Activated CD8-positive, alpha-beta T cell treated with anti-CD3 and anti-CD28 coated beads for 36 hours (primary cell): ENCODE measurements around the gene ABAT. TPM values are rescaled to one million over a fixed set of nuclear protein-coding genes. Genes with fewer than 3 reads are reported as not detected.
"Not testable (repeated sequence)": the region's sequence is repeated elsewhere in the genome, so short reads cannot be mapped to it uniquely, and the experiment has no call there.

Experiments
- ATAC-seq: fragments of 200-7000 bp; cut with Tn5 transposase; one replicate; pipeline ENCODE4 v1.10.0; 2021; ENCODE audit warnings: mild to moderate bottlenecking, moderate library complexity
- CTCF ChIA-PET: fragments of 350-600 bp; sonication (Branson Sonifier 250); formaldehyde crosslinking; loops from one replicate; lab custom pipeline; 2021; ENCODE audit warnings: antibody characterized with exemption; lab: Charles Lee
- POLR2A ChIA-PET: fragments of 350-600 bp; sonication (Branson Sonifier 250); formaldehyde crosslinking; loops from one replicate; lab custom pipeline; 2021; ENCODE audit warnings: antibody characterized with exemption; lab: Charles Lee
- DNase-seq: peaks from one replicate; pipeline ENCODE4 v3.0.0-alpha.2; 2020
- H3K27ac Mint-ChIP-seq: one replicate; pipeline ENCODE4 v1.8.0; 2021; ENCODE audit warnings: mild to moderate bottlenecking, mixed read lengths
- H3K27me3 Mint-ChIP-seq: one replicate; pipeline ENCODE4 v1.8.0; 2021; ENCODE audit warnings: mixed read lengths
- H3K36me3 Mint-ChIP-seq: one replicate; pipeline ENCODE4 v1.8.0; 2021; ENCODE audit warnings: low read depth, mixed read lengths
- H3K4me1 Mint-ChIP-seq: one replicate; pipeline ENCODE4 v1.8.0; 2021; ENCODE audit warnings: low read depth, mixed read lengths
- H3K4me3 Mint-ChIP-seq: one replicate; pipeline ENCODE4 v1.8.0; 2021; ENCODE audit warnings: mild to moderate bottlenecking, moderate library complexity, mixed read lengths
- H3K9me3 Mint-ChIP-seq: one replicate; pipeline ENCODE4 v1.8.0; 2021; ENCODE audit warnings: mixed read lengths
- intact Hi-C: fragments of 100-400 bp; cut with micrococcal nuclease; formaldehyde crosslinking; loops from one replicate; pipeline ENCODE4 v1.10.0; 2022
- total RNA-seq, 2 experiments: library from RNA; stranded (reverse); gene quantifications; one replicate each; pipeline ENCODE4 v1.2.3, GENCODE V29; 2021
- TF ChIP-seq, protein P1 (sequence below): fragments of 200-600 bp; IDR thresholded peaks from one replicate; pipeline ENCODE4 v1.8.0; 2022; ENCODE audit warnings: antibody characterized with exemption, mild to moderate bottlenecking

ABAT gene
- total RNA-seq, 2 experiments from 2014 or later = 5.1 TPM

GRCh38 chr16:8797364-8798173 lies 123.2 kb downstream of the ABAT start, which contains the start of the genes PMM2 and TMEM186:
PMM2 (plus strand) TSS chr16:8797839; CDS start chr16:8797883, 44 bp downstream.
TMEM186 (minus strand) TSS chr16:8797639; CDS start chr16:8797614, 25 bp downstream.
- ChIA-PET POLR2A (interaction anchor here (0.5 to 2.0 kb wide), 15 partner anchors 9 to 281 kb away, joined by 3 to 7 read pairs (median 4); partner anchors contain the start of gene CARHSP1), CTCF (interaction anchor here (1.6 kb wide), 1 partner anchor 143 kb away, joined by 5 read pairs; no protein-coding TSS in a partner anchor)
- Mint-ChIP-seq H3K9me3 (no peaks in the 10 kb centered on the region), H3K4me3 (peak within 1 kb of the TSS; percentile 87), H3K4me1 (peaks cover 40% of the 10 kb centered on the region), H3K36me3 (peaks cover 28% of the 10 kb centered on the region), H3K27me3 (no peaks in the 10 kb centered on the region), H3K27ac (peak within 1 kb of the TSS; percentile 96)
- intact Hi-C loops = loop anchor here (5.0 kb wide), 2 partner anchors 140 to 230 kb away; no protein-coding TSS in a partner anchor
- ATAC-seq (peak; percentile 95), DNase-seq (peak; percentile 98)
- TF ChIP-seq, protein P1, sequence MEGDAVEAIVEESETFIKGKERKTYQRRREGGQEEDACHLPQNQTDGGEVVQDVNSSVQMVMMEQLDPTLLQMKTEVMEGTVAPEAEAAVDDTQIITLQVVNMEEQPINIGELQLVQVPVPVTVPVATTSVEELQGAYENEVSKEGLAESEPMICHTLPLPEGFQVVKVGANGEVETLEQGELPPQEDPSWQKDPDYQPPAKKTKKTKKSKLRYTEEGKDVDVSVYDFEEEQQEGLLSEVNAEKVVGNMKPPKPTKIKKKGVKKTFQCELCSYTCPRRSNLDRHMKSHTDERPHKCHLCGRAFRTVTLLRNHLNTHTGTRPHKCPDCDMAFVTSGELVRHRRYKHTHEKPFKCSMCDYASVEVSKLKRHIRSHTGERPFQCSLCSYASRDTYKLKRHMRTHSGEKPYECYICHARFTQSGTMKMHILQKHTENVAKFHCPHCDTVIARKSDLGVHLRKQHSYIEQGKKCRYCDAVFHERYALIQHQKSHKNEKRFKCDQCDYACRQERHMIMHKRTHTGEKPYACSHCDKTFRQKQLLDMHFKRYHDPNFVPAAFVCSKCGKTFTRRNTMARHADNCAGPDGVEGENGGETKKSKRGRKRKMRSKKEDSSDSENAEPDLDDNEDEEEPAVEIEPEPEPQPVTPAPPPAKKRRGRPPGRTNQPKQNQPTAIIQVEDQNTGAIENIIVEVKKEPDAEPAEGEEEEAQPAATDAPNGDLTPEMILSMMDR = no peak

DNA sequence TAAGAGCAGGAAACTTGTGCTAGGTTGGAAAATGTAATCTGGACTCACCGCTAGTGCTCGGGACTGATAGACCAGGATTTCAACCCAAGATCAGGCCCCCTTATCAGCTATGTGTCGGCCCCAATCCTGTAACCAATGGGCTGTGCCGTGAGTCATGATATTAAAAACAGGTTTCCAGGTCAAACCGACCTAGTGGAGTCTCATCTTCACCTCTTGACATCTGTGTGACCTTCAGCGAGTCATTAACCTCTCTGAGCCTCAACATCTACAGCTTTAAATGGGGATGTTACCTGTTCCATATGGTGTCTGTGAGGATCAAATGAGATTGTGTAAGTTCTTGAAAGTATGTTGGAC lies 123.7 kb downstream of the ABAT start:
- ChIA-PET CTCF (no interaction called here), POLR2A (interaction anchor here (0.7 to 2.0 kb wide), 6 partner anchors 9 to 162 kb away, joined by 3 to 7 read pairs (median 5); partner anchors contain the start of gene CARHSP1)
- Mint-ChIP-seq H3K27me3 (no peaks in the 10 kb centered on the region), H3K36me3 (peaks cover 33% of the 10 kb centered on the region), H3K4me3 (peak overlapping the region; percentile 87), H3K9me3 (no peaks in the 10 kb centered on the region), H3K27ac (peak overlapping the region; percentile 96), H3K4me1 (peaks cover 41% of the 10 kb centered on the region)
- ATAC-seq = peak; percentile 28
- peak; percentile 47 for DNase-seq
- intact Hi-C loops = loop anchor here (5.0 kb wide), 2 partner anchors 141 to 231 kb away; no protein-coding TSS in a partner anchor
- TF ChIP-seq, protein P1 = no peak

DNA sequence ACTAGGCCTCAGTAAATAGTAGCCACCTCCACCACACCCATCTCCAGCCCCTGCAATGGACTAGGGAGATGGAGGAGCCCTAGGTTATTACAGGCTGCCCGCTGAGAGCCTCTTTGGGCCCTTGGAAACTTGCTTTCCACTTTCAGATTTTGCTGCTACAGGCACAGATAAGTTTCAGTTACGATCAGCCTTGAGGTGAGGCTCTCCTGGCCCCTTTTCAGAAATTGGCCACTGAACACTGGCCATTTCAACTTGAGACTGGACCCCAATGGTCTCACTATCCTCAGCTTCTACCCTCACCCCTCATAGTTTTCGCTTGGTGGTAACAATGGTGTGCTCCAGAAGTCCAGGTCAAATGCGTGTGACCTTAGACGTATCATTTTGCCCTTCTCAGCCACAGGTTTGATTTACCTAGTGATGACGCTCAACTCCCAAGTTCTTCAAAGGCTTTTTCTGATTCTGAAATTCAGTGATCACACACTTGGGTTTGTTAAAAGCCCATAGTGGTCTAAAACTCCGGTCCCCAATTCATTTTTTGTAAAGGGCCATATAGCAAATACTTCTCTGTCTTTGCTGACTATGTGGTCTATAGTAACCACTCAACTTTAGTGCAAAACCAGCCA lies 124.2 kb downstream of the ABAT start:
- TF ChIP-seq, protein P1 = no peak
- Mint-ChIP-seq H3K27ac (peak overlapping the region; percentile 96), H3K27me3 (no peaks in the 10 kb centered on the region), H3K36me3 (peaks cover 36% of the 10 kb centered on the region), H3K4me3 (peak overlapping the region; percentile 87), H3K9me3 (no peaks in the 10 kb centered on the region), H3K4me1 (peaks cover 40% of the 10 kb centered on the region)
- POLR2A ChIA-PET = interaction anchor here (0.7 to 1.9 kb wide), 4 partner anchors 10 to 162 kb away, joined by 3 to 5 read pairs (median 4); no protein-coding TSS in a partner anchor
- intact Hi-C loops = loop anchor here (5.0 kb wide), 2 partner anchors 141 to 231 kb away; no protein-coding TSS in a partner anchor
- no peak for DNase-seq
- CTCF ChIA-PET = no interaction called here
- ATAC-seq = no peak

GRCh38 chr16:8801701-8802100 lies 127.3 kb downstream of the ABAT start:
- TF ChIP-seq, protein P1 = no peak
- H3K4me3 Mint-ChIP-seq = no peak overlapping the region
- intact Hi-C loops = no loop called here
- peaks cover 23% of the 10 kb centered on the region for H3K4me1 Mint-ChIP-seq
- no peaks in the 10 kb centered on the region for H3K9me3 Mint-ChIP-seq
- no peaks in the 10 kb centered on the region for H3K27me3 Mint-ChIP-seq
- DNase-seq = no peak
- peaks cover 46% of the 10 kb centered on the region for H3K36me3 Mint-ChIP-seq
- no peak for ATAC-seq
- no peak overlapping the region for H3K27ac Mint-ChIP-seq
- ChIA-PET POLR2A (interaction anchor here (1.5 to 1.6 kb wide), 2 partner anchors 9 to 66 kb away, joined by 4 read pairs; no protein-coding TSS in a partner anchor), CTCF (no interaction called here)

- H3K9me3 Mint-ChIP-seq, H3K4me3 Mint-ChIP-seq, DNase-seq, H3K27me3 Mint-ChIP-seq, ATAC-seq, H3K27ac Mint-ChIP-seq, CTCF ChIA-PET, intact Hi-C loops: not testable (repeated sequence)
- POLR2A ChIA-PET = interaction anchor here (0.6 kb wide), 1 partner anchor 22 kb away, joined by 3 read pairs; no protein-coding TSS in a partner anchor
- peaks cover 52% of the 10 kb centered on the region for H3K36me3 Mint-ChIP-seq
- H3K4me1 Mint-ChIP-seq = peaks cover 17% of the 10 kb centered on the region
These were observed 129.3 kb downstream of the ABAT start for GRCh38 chr16:8803733-8804132.
